GM18861 (cell line): ENCODE measurements around the gene NEK2.
"Not testable (repeated sequence)": the region's sequence is repeated elsewhere in the genome, so short reads cannot be mapped to it uniquely, and the experiment has no call there.

Experiments used
- ATAC-seq: cut with Tn5 transposase; IDR thresholded peaks from one replicate; pipeline ENCODE4 v1.9.1; 2021; ENCODE audit not compliant: unreplicated experiment

The NEK2 gene

GRCh38 chr1:211652371-211652770 lies 23.1 kb downstream of the NEK2 start:
- ATAC-seq: no peak

- ATAC-seq: no peak
These were observed 24.5 kb downstream of the NEK2 start for GRCh38 chr1:211650904-211651303.

DNA sequence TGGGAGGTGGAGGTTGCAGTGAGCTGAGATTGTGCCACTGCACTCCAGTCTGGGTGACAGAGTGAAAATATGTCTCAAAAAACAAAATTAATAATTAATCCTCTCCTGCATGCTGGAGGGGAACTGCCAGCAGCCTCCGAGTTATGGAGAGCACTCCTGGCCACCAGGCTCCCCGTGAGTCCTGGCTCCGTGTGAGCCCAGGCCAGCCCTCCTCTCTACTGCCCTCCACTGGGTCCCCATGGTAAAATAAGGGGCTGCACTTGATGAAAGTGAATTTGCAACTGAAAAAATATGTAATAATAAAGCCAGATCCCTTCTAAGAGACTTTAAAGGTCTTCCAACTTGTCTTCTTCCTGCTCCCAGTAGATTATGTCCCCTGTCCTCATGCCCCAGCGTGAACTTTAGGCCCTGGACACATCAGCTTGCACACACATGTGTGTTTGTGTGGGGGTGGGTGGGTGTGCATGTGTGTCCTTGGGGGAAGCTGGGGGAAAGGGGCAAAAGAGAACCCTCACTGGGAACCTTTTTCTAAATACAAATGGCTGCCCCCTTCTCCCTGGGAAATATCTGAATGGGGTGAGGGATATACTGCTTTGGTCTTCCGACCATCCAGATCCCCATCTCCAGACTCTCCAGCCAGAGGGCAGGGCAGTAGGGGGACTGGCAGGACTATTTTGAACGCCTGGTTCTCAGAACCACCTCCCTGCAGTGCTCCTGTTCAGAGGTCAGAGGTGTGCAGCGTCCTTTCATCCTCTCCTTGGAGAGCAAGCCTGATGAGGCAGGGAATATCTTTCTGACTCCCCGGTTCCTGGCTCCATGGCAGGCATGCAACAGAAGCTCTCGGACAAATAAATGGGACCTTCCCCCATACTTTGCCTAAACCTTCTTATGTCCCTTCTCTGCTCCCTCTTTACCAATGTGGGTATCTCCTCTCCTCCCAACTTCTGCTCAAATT lies 26.2 kb downstream of the NEK2 start:
- ATAC-seq: no peak

DNA sequence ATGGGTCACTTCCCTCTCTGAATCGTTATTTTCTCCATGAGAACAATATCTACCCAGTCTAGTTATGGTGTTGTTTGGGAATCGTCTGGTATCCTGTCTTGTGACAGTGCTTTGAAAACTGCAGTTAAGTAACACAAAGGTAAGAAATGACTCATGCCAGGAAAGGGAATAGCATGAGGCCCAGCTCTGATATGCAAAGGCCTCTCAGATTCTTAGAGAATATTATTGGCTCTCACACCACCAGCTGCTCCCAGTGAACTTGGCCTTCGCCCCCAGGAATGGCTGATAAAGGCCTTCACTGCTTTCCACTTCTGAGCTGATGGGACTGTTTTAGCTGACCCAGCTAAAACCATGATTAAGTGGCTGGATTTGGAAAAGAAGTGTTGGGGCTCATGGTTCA lies 27.1 kb downstream of the NEK2 start:
- ATAC-seq: no peak

DNA sequence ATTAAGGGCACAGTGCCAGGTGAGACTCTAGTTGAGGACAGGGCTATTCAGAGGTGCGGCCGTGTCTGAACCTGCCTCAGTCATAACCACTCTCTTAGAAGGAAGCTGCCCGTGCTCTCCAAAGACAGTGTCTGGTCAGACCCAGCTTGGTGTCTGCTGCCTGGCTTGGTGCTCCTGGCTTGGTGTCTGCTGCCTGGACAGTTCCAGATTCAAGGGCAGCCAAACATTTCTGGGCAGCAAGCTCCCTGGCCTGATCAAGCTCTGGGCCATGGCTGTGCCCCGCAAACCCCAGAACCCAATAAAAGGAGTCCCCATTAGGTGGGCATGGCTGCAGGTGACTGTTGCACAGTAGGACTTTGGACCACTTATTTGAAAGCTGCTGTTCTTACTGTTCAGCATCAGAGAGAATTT lies 27.7 kb downstream of the NEK2 start:
- no peak for ATAC-seq

GRCh38 chr1:211646566-211646965 lies 28.9 kb downstream of the NEK2 start:
- ATAC-seq: no peak

DNA sequence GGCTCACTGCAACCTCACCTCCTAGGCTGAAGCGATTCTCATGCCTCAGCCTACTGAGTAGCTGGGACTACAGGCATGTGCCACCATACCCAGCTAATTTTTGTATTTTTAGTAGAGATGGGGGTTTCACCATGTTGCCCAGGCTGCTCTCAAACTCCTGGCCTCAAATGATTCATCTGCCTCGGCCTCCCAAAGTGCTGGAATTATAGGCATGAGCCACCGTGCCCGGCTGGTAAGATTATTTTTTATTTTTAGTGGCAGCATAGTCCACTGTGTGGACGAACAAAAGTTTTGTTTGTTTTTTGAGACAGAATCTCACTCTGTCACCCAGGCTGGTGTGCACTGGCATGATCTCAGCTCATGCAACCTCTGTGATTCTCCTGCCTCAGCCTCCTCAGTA lies 29.8 kb downstream of the NEK2 start:
- ATAC-seq: not testable (repeated sequence)

GRCh38 chr1:211644653-211645052 lies 30.8 kb downstream of the NEK2 start:
- ATAC-seq: no peak

- no peak for ATAC-seq
These were observed 31.9 kb downstream of the NEK2 start for GRCh38 chr1:211643324-211644212.

- no peak for ATAC-seq
These were observed 32.6 kb downstream of the NEK2 start for GRCh38 chr1:211642870-211643269.

- ATAC-seq: no peak
These were observed 33.5 kb downstream of the NEK2 start for GRCh38 chr1:211641942-211642341.

DNA sequence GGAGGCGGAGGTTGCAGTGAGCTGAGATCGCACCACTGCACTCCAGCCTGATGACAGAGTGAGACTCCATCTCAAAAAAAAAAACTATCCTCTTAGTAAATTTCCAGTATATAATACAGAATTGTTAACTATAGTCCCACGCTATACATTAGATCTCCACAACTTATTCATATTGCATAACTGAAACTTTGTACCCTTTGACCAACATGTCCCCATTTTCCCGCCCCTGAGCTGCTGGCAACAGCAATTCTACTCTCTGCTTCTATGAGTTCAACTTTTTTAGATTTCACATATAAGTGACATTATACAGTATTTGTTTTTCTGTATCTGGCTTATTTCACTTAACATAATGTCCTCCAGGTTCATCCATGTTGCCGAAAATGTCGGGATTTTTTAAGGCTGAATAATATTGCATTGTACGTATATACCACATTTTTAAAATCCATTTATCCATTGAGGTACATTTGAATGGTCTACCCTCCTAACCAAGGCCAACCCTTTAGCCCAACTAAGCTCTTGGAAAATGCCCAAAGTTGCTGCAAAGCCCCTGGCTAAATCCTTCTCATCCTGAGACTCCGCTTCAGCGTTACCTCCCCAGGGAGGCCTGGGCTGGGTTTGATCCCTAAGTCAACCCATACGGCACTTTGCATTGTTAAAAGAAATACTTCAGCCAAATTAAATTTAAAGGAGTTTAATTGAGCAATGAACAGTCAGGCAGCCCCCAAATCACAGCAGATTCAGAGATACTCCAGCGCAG lies 34.2 kb downstream of the NEK2 start:
- ATAC-seq: no peak

DNA sequence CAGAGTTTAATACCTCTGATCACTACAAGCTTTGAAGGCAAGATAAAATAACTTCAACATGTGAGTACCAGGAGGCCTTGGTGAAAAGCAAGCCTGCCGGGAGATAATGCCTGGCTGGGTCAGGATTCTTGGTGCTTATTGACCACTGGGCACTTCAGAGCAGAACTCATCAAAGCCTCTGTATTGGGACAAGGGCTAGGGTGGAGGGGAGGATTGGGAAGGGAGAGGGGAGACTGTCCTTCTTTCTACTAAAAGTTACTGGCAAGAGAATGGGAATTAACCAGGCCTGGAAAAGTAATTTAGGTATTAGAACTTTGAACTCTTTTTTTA lies 35.2 kb downstream of the NEK2 start:
- ATAC-seq: no peak

GRCh38 chr1:211639475-211640300 lies 35.7 kb downstream of the NEK2 start:
- ATAC-seq: no peak

- ATAC-seq: no peak
These were observed 36.7 kb downstream of the NEK2 start for GRCh38 chr1:211638689-211639101.

DNA sequence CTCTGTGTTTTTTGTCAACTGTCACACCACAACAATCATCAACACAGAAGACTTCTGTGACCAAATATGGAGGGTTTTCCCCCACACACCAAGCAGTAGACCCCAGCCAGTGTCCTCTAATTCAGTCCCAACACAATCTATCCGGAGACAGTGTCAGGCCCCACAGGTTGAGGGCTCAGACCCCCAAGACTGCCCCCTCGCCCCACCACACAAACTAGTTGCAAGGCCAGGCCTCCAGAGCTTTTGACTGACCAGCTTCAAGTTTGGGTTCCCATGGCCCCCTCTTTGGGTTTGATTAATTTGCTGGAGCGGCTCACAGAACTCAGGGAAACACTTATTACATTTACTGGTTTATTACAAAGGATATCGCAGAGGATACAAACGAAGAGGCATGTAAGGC lies 37.2 kb downstream of the NEK2 start:
- no peak for ATAC-seq

DNA sequence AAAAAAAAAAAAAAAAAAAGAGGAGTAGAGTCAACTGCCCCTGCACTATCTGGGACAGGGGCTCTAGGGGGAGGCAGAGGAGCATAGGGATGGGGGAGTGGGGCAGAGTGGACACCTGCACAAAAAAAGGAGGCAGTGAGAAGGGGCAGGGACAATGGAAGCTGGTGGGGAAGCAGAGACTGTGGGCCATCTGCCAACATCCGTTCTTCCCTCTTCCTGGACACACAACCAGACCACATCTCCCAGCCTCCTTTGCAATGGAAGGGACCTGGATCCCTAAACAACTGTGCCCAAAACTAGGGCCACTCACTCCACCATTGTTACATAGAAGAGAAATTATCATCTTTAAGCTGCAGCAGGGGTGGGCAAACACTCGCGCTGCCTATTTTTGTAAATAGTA lies 38.4 kb downstream of the NEK2 start:
- no peak for ATAC-seq

DNA sequence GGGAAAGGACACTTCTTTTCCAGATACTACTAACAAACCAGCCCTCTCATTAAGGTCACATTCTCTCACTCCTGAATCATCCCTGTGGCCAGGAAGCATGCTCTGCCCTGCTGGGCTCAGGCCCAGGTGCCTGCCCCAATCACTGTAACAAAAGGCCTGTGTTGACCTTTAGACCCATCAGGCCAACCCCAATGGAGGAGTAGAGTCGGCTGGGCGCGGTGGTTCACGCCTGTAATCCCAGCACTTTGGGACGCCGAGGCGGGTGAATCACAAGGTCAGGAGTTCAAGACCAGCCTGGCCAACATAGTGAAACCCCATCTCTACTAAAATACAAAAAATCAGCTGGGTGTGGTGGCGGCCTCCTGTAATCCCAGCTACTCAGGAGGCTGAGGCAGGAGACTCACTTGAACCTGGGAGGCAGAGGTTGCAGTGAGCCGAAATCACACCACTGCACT lies 38.8 kb downstream of the NEK2 start:
- not testable (repeated sequence) for ATAC-seq

- no peak for ATAC-seq
These were observed 39.7 kb downstream of the NEK2 start for GRCh38 chr1:211635597-211636205.

DNA sequence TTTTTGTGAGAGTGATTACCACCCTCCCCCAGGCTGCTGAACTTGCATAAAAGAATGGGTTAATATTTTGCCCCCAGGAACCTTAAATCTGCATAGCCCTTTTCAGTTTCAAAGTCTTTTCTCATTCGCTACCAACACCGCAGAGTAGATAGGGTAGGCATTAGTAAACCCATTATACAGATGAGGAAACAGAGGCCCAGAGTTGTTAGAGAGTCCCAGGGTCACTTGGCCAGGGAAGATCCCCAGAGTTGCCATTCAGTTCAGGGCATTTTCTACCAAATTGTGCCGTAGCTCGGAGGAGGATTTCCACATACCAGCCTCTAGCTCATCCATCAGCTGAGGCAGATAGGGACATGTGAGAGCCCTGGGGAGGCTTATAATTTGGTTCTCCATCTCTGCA lies 40.5 kb downstream of the NEK2 start:
- ATAC-seq: no peak
